GM19099 (cell line): ENCODE results near the gene YARS2.

Experiments used
- POLR2A ChIP-seq: IDR thresholded peaks from 3 replicates; pipeline ENCODE4 v1.6.1; 2011; ENCODE audit warnings: low read depth; ENCODE audit not compliant: insufficient read length; ENCODE audit errors: extremely low read depth

The YARS2 gene

GRCh38 chr12:32706335-32707024 lies 49.2 kb downstream of the YARS2 start:
- TF ChIP-seq POLR2A, result no peak

- no peak for TF ChIP-seq POLR2A
Observed at GRCh38 chr12:32705783-32706182, 49.9 kb downstream of the YARS2 start.

- TF ChIP-seq POLR2A, result no peak
Observed at GRCh38 chr12:32702946-32703345, 52.8 kb downstream of the YARS2 start.

- TF ChIP-seq POLR2A, result no peak
Observed at GRCh38 chr12:32702473-32702872, 53.2 kb downstream of the YARS2 start.

- TF ChIP-seq POLR2A, result no peak
Observed at GRCh38 chr12:32698285-32698684, 57.4 kb downstream of the YARS2 start.

GRCh38 chr12:32697445-32697844 lies 58.3 kb downstream of the YARS2 start:
- no peak for TF ChIP-seq POLR2A
